GM23248 (cell line): ENCODE data around the gene ZNF783. TPM values are rescaled to one million over a fixed set of nuclear protein-coding genes. Genes with fewer than 3 reads are reported as not detected.

Experiments
- DNase-seq: peaks from one replicate; pipeline ENCODE4 v3.0.0-alpha.2; 2015
- H2AFZ ChIP-seq: fragments of 200-600 bp; sonication (generic); 2 replicates; pipeline ENCODE4 v1.6.1; 2016; ENCODE audit warnings: antibody characterized with exemption
- H3F3A ChIP-seq: fragments of 200-600 bp; sonication (generic); 2 replicates; pipeline ENCODE4 v1.6.1; 2016; ENCODE audit warnings: mild to moderate bottlenecking, antibody characterized with exemption, mixed run types; ENCODE audit not compliant: insufficient read depth
- H3K27ac ChIP-seq: fragments of 200-600 bp; sonication (generic); 2 replicates; pipeline ENCODE4 v1.5.1; 2016; ENCODE audit warnings: mild to moderate bottlenecking
- H3K27me3 ChIP-seq: fragments of 200-600 bp; sonication (generic); replicated peaks from 2 replicates; pipeline ENCODE4 v1.6.1; 2016; ENCODE audit warnings: mild to moderate bottlenecking; ENCODE audit not compliant: insufficient read depth
- H3K36me3 ChIP-seq: fragments of 200-600 bp; sonication (generic); 2 replicates; pipeline ENCODE4 v1.6.1; 2016; ENCODE audit warnings: low read depth, mild to moderate bottlenecking
- H3K4me1 ChIP-seq: fragments of 200-600 bp; sonication (generic); 2 replicates; pipeline ENCODE4 v1.6.1; 2016; ENCODE audit warnings: mild to moderate bottlenecking; ENCODE audit not compliant: insufficient read depth
- H3K4me2 ChIP-seq: fragments of 200-600 bp; sonication (generic); one replicate; pipeline ENCODE4 v1.6.1; 2016; ENCODE audit warnings: mild to moderate bottlenecking; ENCODE audit not compliant: unreplicated experiment
- H3K4me3 ChIP-seq: fragments of 200-600 bp; sonication (generic); 2 replicates; pipeline ENCODE4 v1.5.1; 2016; ENCODE audit warnings: mild to moderate bottlenecking
- H3K79me2 ChIP-seq: fragments of 200-600 bp; sonication (generic); 2 replicates; pipeline ENCODE4 v1.6.1; 2016; ENCODE audit warnings: mild to moderate bottlenecking; ENCODE audit not compliant: insufficient read depth
- H3K9ac ChIP-seq: fragments of 200-600 bp; sonication (generic); 2 replicates; pipeline ENCODE4 v1.6.1; 2016; ENCODE audit warnings: mild to moderate bottlenecking
- H3K9me2 ChIP-seq: fragments of 200-600 bp; sonication (generic); 2 replicates; pipeline ENCODE4 v1.6.1; 2016; ENCODE audit warnings: mixed run types, mild to moderate bottlenecking, moderate library complexity; ENCODE audit not compliant: insufficient read depth
- H3K9me3 ChIP-seq: fragments of 200-600 bp; sonication (generic); one replicate; pipeline ENCODE4 v1.6.1; 2017; ENCODE audit warnings: low read depth
- H4K20me1 ChIP-seq: fragments of 200-600 bp; sonication (generic); 2 replicates; pipeline ENCODE4 v1.6.0; 2016; ENCODE audit not compliant: insufficient read depth
- EZH2 ChIP-seq: fragments of 200-600 bp; sonication (generic); IDR thresholded peaks from 2 replicates; pipeline ENCODE4 v1.6.1; 2018; ENCODE audit warnings: antibody characterized with exemption, mild to moderate bottlenecking; ENCODE audit not compliant: insufficient read depth, poor library complexity, severe bottlenecking
- EZH2phosphoT487 ChIP-seq: fragments of 200-600 bp; sonication (generic); IDR thresholded peaks from 2 replicates; pipeline ENCODE4 v1.6.1; 2018; ENCODE audit warnings: antibody characterized with exemption, moderate library complexity, mild to moderate bottlenecking, low read depth; ENCODE audit not compliant: insufficient read depth
- WGBS, 2 experiments: methylation state at CpG; one replicate each; pipeline ENCODE4 v1.1.6; 2015 to 2017; ENCODE audit warnings: low lambda C conversion rate in 2 of 2, low coverage in 1 of 2; ENCODE audit errors: missing lambda C conversion rate in 2 of 2; 5-methylcytosine and 5-hydroxymethylcytosine counted together
- in situ Hi-C: fragments of 300-500 bp; cut with MboI; formaldehyde crosslinking; loops from 2 replicates; pipeline ENCODE4 v1.15.0; 2020
- polyA plus RNA-seq: library from polyadenylated mRNA; unstranded; fragments of >200 nt; fragmentation: Nextera tagmentation; extraction: Ambion mirVana; gene quantifications from 2 replicates; pipeline ENCODE4 v1.2.1, GENCODE V29; 2016
- total RNA-seq: library from RNA; depleted of rRNA; stranded (reverse); fragments of >200 nt; shearing (Covaris generic); gene quantifications from 2 replicates; pipeline ENCODE4 v1.2.3, GENCODE V29; 2014

The ZNF783 gene
- total and polyA plus RNA-seq, 2 experiments from 2014 or later = 3.6 to 8.6 TPM

- Histone ChIP-seq H3K27ac (no peak overlapping the region), H3K4me3 (no peak overlapping the region), H3K9me2 (no peaks in the 10 kb centered on the region), H3K9me3 (no peaks in the 10 kb centered on the region), H3K9ac (no peak overlapping the region), H3K4me2 (no peak overlapping the region), H3K4me1 (no peaks in the 10 kb centered on the region), H3K79me2 (no peaks in the 10 kb centered on the region), H3K27me3 (no peaks in the 10 kb centered on the region), H3F3A (peaks cover 4% of the 10 kb centered on the region; the same call in 1 of the 2 replicates), H3K36me3 (no peaks in the 10 kb centered on the region; the same call in 1 of the 2 replicates), H2AFZ (no peak overlapping the region), H4K20me1 (no peaks in the 10 kb centered on the region)
- no peak for TF ChIP-seq EZH2phosphoT487
- no peak for TF ChIP-seq EZH2
- 95 to 96% methylated on average over 10 of the region's 10 CpGs for WGBS, 2 experiments
- DNase-seq = no peak
- in situ Hi-C loops = no loop called here
Measured at GRCh38 chr7:149287622-149288021, 25.6 kb downstream of the ZNF783 start.

GRCh38 chr7:149289262-149289661 is 27.3 kb downstream of the ZNF783 start:
- in situ Hi-C loops = no loop called here
- H3K27me3 ChIP-seq = no peaks in the 10 kb centered on the region
- DNase-seq = no peak
- no peaks in the 10 kb centered on the region for H3K9me2 ChIP-seq
- peaks cover 3% of the 10 kb centered on the region; the same call in 1 of the 2 replicates for H3F3A ChIP-seq
- no peak overlapping the region for H3K27ac ChIP-seq
- no peak overlapping the region for H3K4me2 ChIP-seq
- no peaks in the 10 kb centered on the region; the same call in 1 of the 2 replicates for H3K36me3 ChIP-seq
- H4K20me1 ChIP-seq = no peaks in the 10 kb centered on the region
- no peak overlapping the region for H2AFZ ChIP-seq
- no peaks in the 10 kb centered on the region for H3K4me1 ChIP-seq
- TF ChIP-seq EZH2phosphoT487 (no peak), EZH2 (no peak)
- H3K9me3 ChIP-seq = no peaks in the 10 kb centered on the region
- WGBS, 2 experiments = 89 to 91% methylated on average over 8 of the region's 8 CpGs
- no peak overlapping the region for H3K4me3 ChIP-seq
- H3K9ac ChIP-seq = no peak overlapping the region
- H3K79me2 ChIP-seq = no peaks in the 10 kb centered on the region

- WGBS, 2 experiments = 88 to 90% methylated on average over 4 of the region's 4 CpGs
- in situ Hi-C loops = no loop called here
- no peaks in the 10 kb centered on the region for H3K27me3 ChIP-seq
- no peak for DNase-seq
- no peaks in the 10 kb centered on the region for H3F3A ChIP-seq
- H3K4me1 ChIP-seq = no peaks in the 10 kb centered on the region
- H3K9ac ChIP-seq = no peak overlapping the region
- H3K9me3 ChIP-seq = no peaks in the 10 kb centered on the region
- no peak overlapping the region for H3K27ac ChIP-seq
- no peak overlapping the region for H2AFZ ChIP-seq
- H3K36me3 ChIP-seq = no peaks in the 10 kb centered on the region; the same call in 1 of the 2 replicates
- no peaks in the 10 kb centered on the region for H4K20me1 ChIP-seq
- H3K9me2 ChIP-seq = no peaks in the 10 kb centered on the region
- no peak overlapping the region for H3K4me2 ChIP-seq
- no peaks in the 10 kb centered on the region for H3K79me2 ChIP-seq
- H3K4me3 ChIP-seq = no peak overlapping the region
- TF ChIP-seq EZH2 (no peak), EZH2phosphoT487 (no peak)
Measured at GRCh38 chr7:149289856-149290255, 27.9 kb downstream of the ZNF783 start.

- TF ChIP-seq EZH2phosphoT487 (no peak), EZH2 (no peak)
Measured at GRCh38 chr7:149291036-149291780, 29.2 kb downstream of the ZNF783 start.

More at GRCh38 chr7:149291036-149291780, 29.2 kb downstream of the ZNF783 start:
- no peaks in the 10 kb centered on the region for H3K9me2 ChIP-seq
- WGBS, 2 experiments = 84 to 88% methylated on average over 13 of the region's 13 CpGs
- no peaks in the 10 kb centered on the region; the same call in 1 of the 2 replicates for H3K36me3 ChIP-seq
- H4K20me1 ChIP-seq = no peaks in the 10 kb centered on the region
- DNase-seq = no peak
- H3K27ac ChIP-seq = no peak overlapping the region
- H3K9me3 ChIP-seq = no peaks in the 10 kb centered on the region
- no peaks in the 10 kb centered on the region for H3K79me2 ChIP-seq
- no peaks in the 10 kb centered on the region for H3K4me1 ChIP-seq
- H3F3A ChIP-seq = no peaks in the 10 kb centered on the region
- H3K27me3 ChIP-seq = no peaks in the 10 kb centered on the region
- H3K4me2 ChIP-seq = no peak overlapping the region
- in situ Hi-C loops = no loop called here
- no peak overlapping the region for H2AFZ ChIP-seq
- no peak overlapping the region for H3K4me3 ChIP-seq
- no peak overlapping the region for H3K9ac ChIP-seq
